Measurements from ENCODE around the gene ZNF668.

Gene ZNF668

DNA sequence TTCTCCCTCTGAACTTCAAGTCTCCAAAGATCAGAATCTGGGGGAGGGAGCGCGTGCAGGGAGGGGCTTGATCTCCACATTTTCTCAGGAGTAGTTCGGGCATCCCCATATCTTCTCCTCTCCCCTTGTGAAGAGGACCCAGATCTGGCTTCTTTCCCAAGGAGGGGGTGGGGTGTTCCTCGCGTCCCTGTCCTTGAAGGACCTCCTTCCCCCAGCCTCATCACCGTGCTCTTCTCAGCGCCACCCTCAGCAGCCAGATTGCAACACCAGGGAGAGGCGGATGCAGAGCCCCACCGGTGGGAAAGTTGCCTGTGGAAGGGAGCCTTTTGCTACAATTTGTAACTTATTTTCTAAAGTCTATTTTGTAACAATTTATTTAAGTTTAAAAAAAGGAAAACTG is 9.0 kb upstream of the ZNF668 start:
- DNase-seq (ENCODE audit: low read depth, low spot score) = no peak
- H3K4me1 ChIP-seq (ENCODE audit: insufficient read depth, insufficient read length) = peaks cover 11% of the 10 kb centered on the region
- no peaks in the 10 kb centered on the region for H3K9me3 ChIP-seq (ENCODE audit: insufficient read depth, low read length)
- H3K27me3 ChIP-seq (ENCODE audit: insufficient read depth, insufficient read length) = no peaks in the 10 kb centered on the region
- H3K36me3 ChIP-seq (ENCODE audit: insufficient read depth, insufficient read length, low read length) = peaks cover 92% of the 10 kb centered on the region
- TF ChIP-seq YY1 (IDR thresholded peaks at IDR 0.05; ENCODE audit: insufficient read depth, insufficient read length) = no peak
- TF ChIP-seq ZNF274 (IDR thresholded peaks at IDR 0.05; ENCODE audit: low read depth, low read length) = no peak
- no peak for TF ChIP-seq SUZ12 (IDR thresholded peaks at IDR 0.05; ENCODE audit: extremely low read depth, insufficient read depth, insufficient read length)
- no peak overlapping the region for H3K4me3 ChIP-seq (ENCODE audit: insufficient read length, low read depth)
- no peak overlapping the region for H3K9ac ChIP-seq (ENCODE audit: insufficient read length, low read depth)

DNA sequence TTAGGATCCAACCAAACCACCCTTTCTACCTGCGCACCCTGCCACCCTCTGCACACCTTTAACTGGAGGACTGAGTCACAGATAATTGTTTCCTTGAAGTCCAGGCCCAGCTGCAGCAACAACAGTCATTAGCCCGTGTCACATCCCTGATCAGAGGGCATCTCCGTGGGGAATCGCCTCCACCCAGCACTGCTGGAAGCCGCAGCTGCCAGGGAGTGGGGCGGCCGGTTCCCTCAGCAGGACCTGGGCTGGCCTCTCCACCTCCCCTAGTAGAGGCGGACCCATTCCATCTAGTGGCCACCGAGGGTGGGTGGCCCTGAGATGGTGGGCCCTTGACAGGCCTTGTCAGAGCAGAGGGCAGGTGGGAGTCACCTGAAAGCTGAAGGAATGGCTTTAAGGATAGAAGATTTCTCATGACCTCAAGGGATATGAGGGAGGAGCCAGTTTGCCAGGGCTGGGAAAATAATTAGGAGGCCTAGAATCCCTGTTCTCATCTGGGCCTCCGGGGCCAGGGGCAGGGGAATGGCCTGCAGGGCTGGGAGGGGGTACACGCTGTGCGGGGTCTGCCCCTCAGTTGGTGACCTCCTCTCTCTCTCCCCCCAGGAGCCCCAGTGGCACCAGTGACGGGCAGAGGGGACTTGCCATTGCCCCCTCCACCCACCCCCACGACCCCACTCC is 8.5 kb upstream of the ZNF668 start:
- DNase-seq (ENCODE audit: low read depth, low spot score) = no peak
- Histone ChIP-seq H3K4me1 (ENCODE audit: insufficient read depth, insufficient read length) (peaks cover 11% of the 10 kb centered on the region), H3K36me3 (ENCODE audit: insufficient read depth, insufficient read length, low read length) (peaks cover 92% of the 10 kb centered on the region), H3K4me3 (ENCODE audit: insufficient read length, low read depth) (no peak overlapping the region), H3K9me3 (ENCODE audit: insufficient read depth, low read length) (no peaks in the 10 kb centered on the region), H3K9ac (ENCODE audit: insufficient read length, low read depth) (no peak overlapping the region), H3K27me3 (ENCODE audit: insufficient read depth, insufficient read length) (no peaks in the 10 kb centered on the region)
- TF ChIP-seq YY1 (IDR thresholded peaks at IDR 0.05; ENCODE audit: insufficient read depth, insufficient read length) (no peak), SUZ12 (IDR thresholded peaks at IDR 0.05; ENCODE audit: extremely low read depth, insufficient read depth, insufficient read length) (no peak), ZNF274 (IDR thresholded peaks at IDR 0.05; ENCODE audit: low read depth, low read length) (no peak)

DNA sequence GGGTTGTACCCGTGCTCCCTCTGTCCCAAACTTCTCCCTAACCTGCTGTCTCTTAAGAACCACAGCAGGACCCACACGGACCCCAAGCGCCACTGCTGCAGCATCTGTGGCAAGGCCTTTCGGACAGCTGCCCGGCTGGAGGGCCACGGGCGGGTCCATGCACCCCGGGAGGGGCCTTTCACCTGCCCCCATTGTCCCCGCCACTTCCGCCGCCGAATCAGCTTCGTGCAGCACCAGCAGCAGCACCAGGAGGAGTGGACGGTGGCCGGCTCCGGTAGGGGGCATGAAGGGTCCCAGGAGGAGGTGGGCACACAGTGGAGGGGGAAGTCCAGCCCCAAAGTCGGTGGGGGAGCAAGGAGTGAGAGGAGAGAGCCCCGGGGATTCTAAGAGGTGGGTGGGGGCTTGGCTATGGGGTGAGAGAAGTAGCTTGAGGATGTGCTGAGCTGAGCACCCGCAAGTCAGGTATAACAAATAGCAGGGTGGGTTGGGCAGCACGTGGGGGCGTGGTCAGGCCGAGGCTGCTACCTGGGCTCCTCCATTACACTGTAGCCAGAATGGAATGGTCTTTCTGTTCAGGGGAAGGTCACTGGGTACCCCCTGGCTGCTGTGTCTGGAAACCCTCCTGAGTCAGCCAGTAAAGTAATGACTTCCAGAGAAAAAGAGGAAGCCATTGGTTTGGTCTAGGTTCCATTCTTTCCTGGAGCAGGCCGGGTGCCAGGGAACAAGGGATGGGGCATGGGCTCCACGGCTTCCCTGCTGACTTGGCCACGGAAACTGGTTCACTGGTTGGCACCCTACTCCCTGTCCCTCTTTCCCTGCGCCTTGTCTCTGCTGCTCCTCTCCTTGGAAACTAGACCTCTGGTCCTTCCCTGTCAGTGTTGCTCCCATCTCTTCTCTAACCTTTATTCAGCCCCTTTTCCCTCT is 7.7 kb upstream of the ZNF668 start:
- Histone ChIP-seq H3K27me3 (ENCODE audit: insufficient read depth, insufficient read length) (no peaks in the 10 kb centered on the region), H3K9me3 (ENCODE audit: insufficient read depth, low read length) (no peaks in the 10 kb centered on the region), H3K36me3 (ENCODE audit: insufficient read depth, insufficient read length, low read length) (peaks cover 93% of the 10 kb centered on the region), H3K4me3 (ENCODE audit: insufficient read length, low read depth) (no peak overlapping the region), H3K9ac (ENCODE audit: insufficient read length, low read depth) (peak overlapping the region; percentile 5), H3K4me1 (ENCODE audit: insufficient read depth, insufficient read length) (peaks cover 10% of the 10 kb centered on the region)
- no peak for TF ChIP-seq SUZ12 (IDR thresholded peaks at IDR 0.05; ENCODE audit: extremely low read depth, insufficient read depth, insufficient read length)
- TF ChIP-seq YY1 (IDR thresholded peaks at IDR 0.05; ENCODE audit: insufficient read depth, insufficient read length) = no peak
- no peak for TF ChIP-seq ZNF274 (IDR thresholded peaks at IDR 0.05; ENCODE audit: low read depth, low read length)
- no peak for DNase-seq (ENCODE audit: low read depth, low spot score)

DNA sequence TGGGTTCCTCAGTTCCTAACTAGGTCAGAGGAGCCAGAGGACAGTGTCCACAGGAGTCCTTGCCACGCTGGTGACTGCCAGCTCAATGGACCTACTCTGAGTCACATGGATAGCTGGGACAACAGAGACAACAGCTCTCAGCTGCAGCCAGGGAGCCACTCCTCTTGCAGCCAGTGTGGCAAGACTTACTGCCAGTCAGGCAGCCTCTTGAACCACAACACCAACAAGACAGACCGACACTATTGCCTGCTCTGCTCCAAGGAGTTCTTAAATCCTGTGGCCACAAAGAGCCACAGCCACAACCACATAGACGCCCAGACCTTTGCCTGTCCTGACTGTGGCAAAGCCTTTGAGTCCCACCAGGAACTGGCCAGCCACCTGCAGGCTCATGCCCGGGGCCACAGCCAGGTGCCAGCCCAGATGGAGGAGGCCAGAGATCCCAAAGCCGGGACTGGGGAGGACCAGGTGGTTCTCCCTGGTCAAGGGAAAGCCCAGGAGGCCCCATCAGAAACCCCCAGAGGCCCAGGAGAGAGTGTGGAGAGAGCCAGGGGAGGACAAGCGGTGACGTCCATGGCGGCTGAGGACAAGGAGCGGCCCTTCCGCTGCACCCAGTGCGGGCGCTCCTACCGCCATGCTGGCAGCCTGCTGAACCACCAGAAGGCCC is 6.8 kb upstream of the ZNF668 start:
- no peak for DNase-seq (ENCODE audit: low read depth, low spot score)
- Histone ChIP-seq H3K4me1 (ENCODE audit: insufficient read depth, insufficient read length) (peaks cover 9% of the 10 kb centered on the region), H3K9ac (ENCODE audit: insufficient read length, low read depth) (peak overlapping the region; percentile 5), H3K36me3 (ENCODE audit: insufficient read depth, insufficient read length, low read length) (peaks cover 96% of the 10 kb centered on the region), H3K27me3 (ENCODE audit: insufficient read depth, insufficient read length) (no peaks in the 10 kb centered on the region), H3K9me3 (ENCODE audit: insufficient read depth, low read length) (no peaks in the 10 kb centered on the region), H3K4me3 (ENCODE audit: insufficient read length, low read depth) (no peak overlapping the region)
- TF ChIP-seq YY1 (IDR thresholded peaks at IDR 0.05; ENCODE audit: insufficient read depth, insufficient read length) (no peak), SUZ12 (IDR thresholded peaks at IDR 0.05; ENCODE audit: extremely low read depth, insufficient read depth, insufficient read length) (no peak), ZNF274 (IDR thresholded peaks at IDR 0.05; ENCODE audit: low read depth, low read length) (no peak)

DNA sequence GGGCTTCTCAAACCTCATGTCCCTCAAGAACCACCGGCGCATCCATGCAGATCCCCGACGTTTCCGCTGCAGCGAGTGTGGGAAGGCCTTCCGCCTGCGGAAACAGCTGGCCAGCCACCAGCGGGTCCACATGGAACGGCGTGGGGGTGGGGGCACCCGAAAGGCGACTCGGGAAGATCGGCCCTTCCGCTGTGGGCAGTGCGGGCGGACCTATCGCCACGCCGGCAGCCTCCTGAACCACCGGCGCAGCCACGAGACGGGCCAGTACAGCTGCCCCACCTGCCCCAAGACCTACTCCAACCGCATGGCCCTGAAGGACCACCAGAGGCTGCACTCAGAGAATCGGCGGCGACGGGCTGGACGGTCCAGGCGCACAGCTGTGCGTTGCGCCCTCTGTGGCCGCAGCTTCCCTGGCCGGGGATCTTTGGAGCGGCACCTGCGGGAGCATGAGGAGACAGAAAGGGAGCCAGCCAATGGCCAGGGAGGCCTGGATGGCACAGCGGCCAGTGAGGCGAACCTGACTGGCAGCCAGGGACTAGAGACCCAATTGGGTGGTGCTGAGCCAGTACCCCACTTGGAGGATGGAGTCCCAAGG is 6.1 kb upstream of the ZNF668 start:
- H3K9me3 ChIP-seq (ENCODE audit: insufficient read depth, low read length) = no peaks in the 10 kb centered on the region
- TF ChIP-seq ZNF274 (IDR thresholded peaks at IDR 0.05; ENCODE audit: low read depth, low read length) = no peak
- TF ChIP-seq YY1 (IDR thresholded peaks at IDR 0.05; ENCODE audit: insufficient read depth, insufficient read length) = no peak
- no peak for TF ChIP-seq SUZ12 (IDR thresholded peaks at IDR 0.05; ENCODE audit: extremely low read depth, insufficient read depth, insufficient read length)
- no peaks in the 10 kb centered on the region for H3K27me3 ChIP-seq (ENCODE audit: insufficient read depth, insufficient read length)
- no peak overlapping the region for H3K4me3 ChIP-seq (ENCODE audit: insufficient read length, low read depth)
- peaks cover 6% of the 10 kb centered on the region for H3K4me1 ChIP-seq (ENCODE audit: insufficient read depth, insufficient read length)
- DNase-seq (ENCODE audit: low read depth, low spot score) = no peak
- peaks cover 96% of the 10 kb centered on the region for H3K36me3 ChIP-seq (ENCODE audit: insufficient read depth, insufficient read length, low read length)
- no peak overlapping the region for H3K9ac ChIP-seq (ENCODE audit: insufficient read length, low read depth)

DNA sequence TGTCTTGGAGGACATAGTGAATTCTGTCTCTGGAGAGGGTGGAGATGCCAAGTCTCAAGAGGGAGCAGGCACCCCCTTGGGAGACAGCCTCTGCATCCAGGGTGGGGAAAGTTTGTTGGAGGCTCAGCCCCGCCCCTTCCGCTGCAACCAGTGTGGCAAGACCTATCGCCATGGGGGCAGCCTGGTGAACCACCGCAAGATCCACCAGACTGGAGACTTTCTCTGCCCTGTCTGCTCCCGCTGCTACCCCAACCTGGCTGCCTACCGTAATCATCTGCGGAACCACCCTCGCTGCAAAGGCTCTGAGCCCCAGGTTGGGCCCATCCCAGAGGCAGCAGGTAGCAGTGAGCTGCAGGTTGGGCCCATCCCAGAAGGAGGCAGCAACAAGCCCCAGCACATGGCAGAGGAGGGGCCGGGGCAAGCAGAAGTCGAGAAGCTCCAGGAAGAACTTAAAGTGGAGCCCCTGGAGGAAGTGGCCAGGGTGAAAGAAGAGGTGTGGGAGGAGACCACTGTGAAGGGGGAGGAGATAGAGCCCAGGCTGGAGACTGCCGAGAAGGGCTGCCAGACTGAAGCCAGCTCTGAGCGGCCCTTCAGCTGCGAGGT is 5.4 kb upstream of the ZNF668 start:
- H3K36me3 ChIP-seq (ENCODE audit: insufficient read depth, insufficient read length, low read length) = peaks cover 89% of the 10 kb centered on the region
- DNase-seq (ENCODE audit: low read depth, low spot score) = no peak

More for the DNA sequence above, 5.4 kb upstream of the ZNF668 start:
- Histone ChIP-seq H3K27me3 (ENCODE audit: insufficient read depth, insufficient read length) (no peaks in the 10 kb centered on the region), H3K4me1 (ENCODE audit: insufficient read depth, insufficient read length) (peaks cover 6% of the 10 kb centered on the region), H3K9me3 (ENCODE audit: insufficient read depth, low read length) (no peaks in the 10 kb centered on the region), H3K4me3 (ENCODE audit: insufficient read length, low read depth) (no peak overlapping the region), H3K9ac (ENCODE audit: insufficient read length, low read depth) (peak overlapping the region; percentile 27)
- TF ChIP-seq ZNF274 (IDR thresholded peaks at IDR 0.05; ENCODE audit: low read depth, low read length) (no peak), YY1 (IDR thresholded peaks at IDR 0.05; ENCODE audit: insufficient read depth, insufficient read length) (no peak), SUZ12 (IDR thresholded peaks at IDR 0.05; ENCODE audit: extremely low read depth, insufficient read depth, insufficient read length) (no peak)
